ACHN (cell line): Measurements from ENCODE around the gene STK40.

ENCODE experiments used
- DNase-seq: peaks from one replicate; pipeline ENCODE4 v3.0.0-alpha.2; 2015
- in situ Hi-C: cut with HindIII; loops from 2 replicates; pipeline ENCODE4 v1.10.0; 2017; ENCODE audit warnings: low sequenced_read_pairs, low pct_ligation_motif_present, low pct_unique_long_range_greater_than_20kb

Gene STK40

DNA sequence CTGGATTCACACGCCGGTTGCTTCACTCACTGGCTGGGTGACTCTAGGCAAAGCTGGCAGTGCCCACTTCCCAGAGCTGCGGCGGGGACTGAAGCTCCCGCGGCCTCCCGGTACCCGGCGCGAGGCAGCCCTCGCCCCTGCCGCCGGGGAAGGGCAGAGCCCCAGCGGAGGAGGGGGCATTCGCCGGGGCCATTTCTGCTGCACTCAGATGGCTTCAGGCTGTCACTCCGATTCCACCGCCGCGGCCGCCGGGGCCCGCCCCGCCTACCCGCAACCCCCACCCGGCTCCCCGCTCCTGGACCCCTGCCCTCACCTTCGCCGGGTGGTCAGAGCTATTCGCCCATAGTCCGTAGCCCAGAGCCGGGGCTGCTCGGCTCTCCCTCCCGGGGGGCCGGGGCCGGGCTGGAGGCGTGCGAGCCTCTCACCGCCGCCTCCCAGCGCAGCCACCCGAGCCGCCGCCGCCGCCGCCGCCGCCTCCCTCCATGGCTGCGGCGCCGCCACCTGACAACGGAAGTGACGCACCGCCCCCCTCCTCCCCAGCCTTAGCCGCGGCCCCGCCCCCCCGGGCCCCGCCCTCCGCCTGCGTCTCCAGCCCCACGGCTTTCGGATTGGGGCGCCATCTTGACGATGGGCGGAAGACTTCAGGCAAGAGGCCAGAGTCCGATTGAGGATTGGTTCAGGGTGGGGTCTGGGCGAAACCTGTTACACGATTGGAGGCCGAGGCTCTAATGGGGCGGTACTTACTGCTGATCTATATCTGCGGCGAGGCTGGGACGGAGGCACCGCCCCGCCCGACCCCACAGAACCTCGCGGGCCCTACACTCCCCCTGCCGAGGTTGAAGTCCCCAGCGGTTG, at the start of gene STK40:
TSS of gene STK40 (minus strand) at position 515 of the 855 bp plus-strand sequence. CDS start 24,592 bp downstream, outside the sequence.
- in situ Hi-C loops: no loop called here

DNA sequence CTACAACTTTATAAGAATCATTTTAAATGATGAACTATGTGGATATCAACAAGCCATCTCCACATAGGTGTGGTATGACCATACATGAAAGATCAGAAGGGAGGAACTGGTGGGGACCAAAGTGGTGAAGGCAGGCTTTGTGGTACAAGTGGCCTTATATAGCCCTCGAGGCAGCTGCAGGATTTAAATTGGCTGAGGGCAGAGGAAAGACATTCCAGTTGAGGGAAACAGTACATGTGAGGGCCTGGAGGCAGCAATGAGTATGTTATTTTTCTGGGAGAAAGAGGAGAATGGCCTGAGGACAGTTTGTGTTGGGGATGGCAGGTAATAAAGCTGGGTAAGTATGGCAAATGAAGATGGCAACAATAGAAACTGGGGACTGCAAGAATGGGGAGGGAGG, 47.4 kb upstream of the STK40 start:
- DNase-seq: no peak
- in situ Hi-C loops: no loop called here

More for the DNA sequence above, at the start of gene STK40:
- peak; percentile 98 for DNase-seq

GRCh38 chr1:36432616-36433015, 46.9 kb upstream of the STK40 start:
- in situ Hi-C loops: no loop called here
- DNase-seq: peak; percentile 55

DNA sequence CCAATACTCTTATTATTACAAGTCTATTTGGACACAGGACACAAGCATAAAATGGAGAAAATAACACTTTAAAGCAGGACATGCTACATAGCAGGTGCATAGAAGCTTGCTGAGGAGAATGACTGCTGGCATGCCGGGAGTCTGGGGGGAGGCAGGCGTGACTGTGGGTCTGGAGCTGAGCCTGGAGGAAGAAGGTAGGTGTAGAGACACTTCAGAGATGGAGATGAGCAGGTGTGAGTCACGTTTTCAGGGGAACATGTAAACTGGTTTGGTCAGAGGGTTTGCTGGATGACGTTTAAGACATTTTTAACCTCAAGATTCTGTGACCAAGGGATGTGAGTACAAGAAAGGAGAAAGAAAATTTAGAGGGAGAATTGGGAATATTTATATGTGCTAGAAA, 40.1 kb upstream of the STK40 start:
- DNase-seq: no peak
- in situ Hi-C loops: no loop called here

- in situ Hi-C loops: no loop called here
- no peak for DNase-seq
These were observed 35.9 kb upstream of the STK40 start for GRCh38 chr1:36421649-36422048.

GRCh38 chr1:36420836-36421317, 35.2 kb upstream of the STK40 start:
- peak; percentile 84 for DNase-seq
- in situ Hi-C loops: no loop called here

DNA sequence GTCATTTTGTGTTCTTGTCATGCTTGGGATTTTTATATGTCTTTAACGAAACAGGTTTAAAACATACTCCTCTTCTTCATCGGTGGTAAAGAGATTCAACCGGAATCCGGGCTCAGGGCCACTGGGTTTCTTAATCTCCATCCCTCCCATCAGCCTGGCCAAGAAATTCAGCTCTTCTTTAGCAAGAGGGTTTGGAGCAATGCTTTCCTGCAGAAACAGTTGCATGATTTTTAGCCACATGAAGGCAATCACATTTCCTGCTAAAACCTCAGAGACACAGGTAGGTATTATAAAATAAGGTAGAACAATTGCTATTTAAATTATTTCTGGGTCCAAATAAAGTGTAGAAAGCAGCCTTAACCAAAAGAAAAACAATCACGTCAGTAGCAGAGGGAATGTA, 34.7 kb upstream of the STK40 start:
- DNase-seq: no peak
- in situ Hi-C loops: no loop called here

DNA sequence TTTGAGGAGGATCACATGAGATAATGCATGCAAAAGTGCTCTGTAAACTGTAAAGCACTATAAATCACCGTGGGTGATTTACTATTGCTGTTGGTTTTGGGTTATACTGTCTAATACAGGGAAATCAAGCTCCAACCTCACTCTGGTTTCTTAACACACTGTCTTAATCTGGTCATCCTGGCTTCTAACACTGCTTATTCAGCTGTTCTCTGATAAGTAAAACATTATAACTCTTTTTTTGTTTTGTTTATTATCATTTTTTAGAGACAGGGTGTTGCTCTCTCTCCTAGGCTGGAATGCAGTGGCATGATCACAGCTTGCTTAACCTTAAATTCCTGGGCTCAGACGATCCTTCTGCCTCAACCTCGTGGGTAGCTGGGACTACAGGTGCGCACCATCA, 33.8 kb upstream of the STK40 start:
- DNase-seq: no peak
- in situ Hi-C loops: no loop called here

- in situ Hi-C loops: no loop called here
- no peak for DNase-seq
These were observed 33.4 kb upstream of the STK40 start for GRCh38 chr1:36419140-36419539.

GRCh38 chr1:36417931-36418330, 32.2 kb upstream of the STK40 start:
- DNase-seq: no peak
- in situ Hi-C loops: no loop called here

DNA sequence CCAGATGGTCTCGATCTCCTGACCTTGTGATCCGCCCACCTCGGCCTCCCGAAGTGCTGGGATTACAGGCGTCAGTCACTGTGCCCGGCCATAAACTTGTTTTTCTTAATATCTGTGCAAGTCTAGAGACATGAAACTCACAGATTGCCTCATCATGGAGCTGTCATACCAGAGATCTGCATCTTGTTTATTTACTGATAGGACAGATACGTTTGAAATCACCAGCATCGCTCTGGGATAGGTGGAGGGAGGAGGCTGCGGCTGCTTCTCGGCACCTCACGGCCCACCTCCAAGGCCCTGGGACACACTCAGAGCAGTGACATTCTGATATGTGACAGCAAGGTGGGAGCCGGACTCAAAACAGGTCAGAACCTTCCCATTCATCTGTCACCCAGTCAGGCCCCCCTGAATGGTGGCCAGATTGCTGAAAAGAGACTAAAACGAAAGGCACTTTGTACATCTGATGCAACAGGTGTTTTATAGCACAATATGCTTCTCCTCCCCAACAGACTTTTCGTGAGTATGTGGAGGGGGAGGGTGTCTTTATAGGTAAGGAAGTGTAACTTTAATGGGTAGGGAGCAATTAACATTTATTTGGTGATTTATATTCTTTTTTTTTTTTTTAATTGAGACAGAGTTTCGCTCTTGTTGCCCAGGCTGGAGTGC, 30.1 kb upstream of the STK40 start:
- in situ Hi-C loops: no loop called here
- no peak for DNase-seq

DNA sequence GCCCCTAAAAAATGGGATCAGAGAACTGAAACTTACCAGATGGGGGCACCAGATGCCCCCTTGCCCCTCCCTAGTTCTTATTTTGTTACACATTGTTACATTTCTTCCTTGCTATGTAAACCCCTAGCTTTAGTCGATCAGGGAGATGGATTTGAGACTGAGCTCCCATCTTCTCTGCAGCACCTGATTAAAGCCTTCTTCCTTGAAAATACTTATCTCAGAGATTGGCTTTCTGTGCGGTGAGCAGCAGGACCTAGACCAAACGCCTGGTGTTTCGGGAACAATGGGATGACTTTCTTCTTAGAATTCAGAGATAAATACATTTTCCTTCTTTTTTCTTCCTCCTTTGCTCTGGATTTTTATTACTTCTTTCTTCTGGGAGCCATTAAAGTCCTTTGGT, 28.7 kb upstream of the STK40 start:
- DNase-seq: no peak
- in situ Hi-C loops: no loop called here

- in situ Hi-C loops: no loop called here
- peak; percentile 95 for DNase-seq
These were observed 26.2 kb upstream of the STK40 start for GRCh38 chr1:36411674-36412648.

DNA sequence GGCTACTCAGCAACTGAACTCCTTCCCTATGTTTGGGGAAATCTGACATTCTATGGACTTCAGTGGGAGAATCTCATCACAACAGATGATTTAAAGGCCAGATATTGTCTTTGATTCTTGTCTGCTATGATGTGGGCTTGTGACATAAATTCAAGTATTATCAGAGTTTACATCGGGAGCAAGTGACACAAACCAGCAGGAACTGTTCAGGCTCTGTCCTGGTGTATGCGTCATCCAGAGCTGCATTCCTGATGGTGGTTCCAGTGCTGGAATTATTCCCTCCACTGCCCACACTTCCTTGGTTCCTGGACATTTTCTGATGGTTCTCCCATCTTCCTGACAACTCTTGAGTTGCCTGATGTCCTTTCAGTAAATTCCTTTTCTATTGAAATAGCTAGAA, 22.8 kb upstream of the STK40 start:
- DNase-seq: peak; percentile 65
- in situ Hi-C loops: no loop called here

- DNase-seq: no peak
- in situ Hi-C loops: no loop called here
These were observed 20.7 kb upstream of the STK40 start for GRCh38 chr1:36406440-36406839.

DNA sequence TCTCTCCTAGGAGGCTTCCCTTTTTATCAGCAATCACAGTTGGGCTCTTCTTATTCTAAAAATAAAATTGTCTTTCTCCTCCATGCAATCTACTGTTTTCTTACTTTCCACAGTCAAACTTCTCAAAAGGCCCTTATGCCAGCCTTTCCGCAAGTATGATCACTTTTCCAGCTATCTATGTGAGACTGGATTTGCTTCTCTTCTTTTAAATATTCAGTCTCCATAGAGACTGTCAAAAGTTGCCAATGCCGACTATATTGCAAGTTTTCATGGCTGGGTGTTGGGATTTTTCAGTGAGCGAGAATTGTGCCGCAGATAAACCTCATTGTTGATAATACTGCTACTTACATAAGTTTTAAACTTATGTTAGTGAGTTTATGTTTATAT, 16.8 kb upstream of the STK40 start:
- in situ Hi-C loops: no loop called here
- no peak for DNase-seq

GRCh38 chr1:36401602-36402503, 16.1 kb upstream of the STK40 start:
- DNase-seq: no peak
- in situ Hi-C loops: no loop called here
